Measurements from ENCODE around the gene TARS1. TPM values are rescaled to one million over a fixed set of nuclear protein-coding genes. Genes with fewer than 3 reads are reported as not detected.

TARS1 gene
- total and polyA plus RNA-seq, 7 donors, result 50.8 to 152 (median 66.3) TPM

GRCh38 chr5:33410221-33410620 is 30.5 kb upstream of the TARS1 start:
- TF ChIP-seq CTCF (IDR thresholded peaks at IDR 0.05), result no peak
- Histone ChIP-seq H3K27ac (no peak overlapping the region), H3K4me3 (no peak overlapping the region), H3K27me3 (ENCODE audit: insufficient read depth in 3 of 3, low read length in 2 of 3) (peaks cover 0 to 2% (median 0%) of the 10 kb centered on the region in 3 donors), H3K36me3 (ENCODE audit: insufficient read depth in 1 of 2, low read depth in 1 of 2) (no peaks in the 10 kb centered on the region), H3K4me1 (no peaks in the 10 kb centered on the region), H3K9me3 (no peaks in the 10 kb centered on the region)
- intact Hi-C loops (cut with DNase I), result no loop called here
- 63 to 75% (median 73%) methylated on average over 1 of the region's 1 CpG for WGBS, 3 donors
- DNase-seq (no peak), ATAC-seq (no peak)

DNA sequence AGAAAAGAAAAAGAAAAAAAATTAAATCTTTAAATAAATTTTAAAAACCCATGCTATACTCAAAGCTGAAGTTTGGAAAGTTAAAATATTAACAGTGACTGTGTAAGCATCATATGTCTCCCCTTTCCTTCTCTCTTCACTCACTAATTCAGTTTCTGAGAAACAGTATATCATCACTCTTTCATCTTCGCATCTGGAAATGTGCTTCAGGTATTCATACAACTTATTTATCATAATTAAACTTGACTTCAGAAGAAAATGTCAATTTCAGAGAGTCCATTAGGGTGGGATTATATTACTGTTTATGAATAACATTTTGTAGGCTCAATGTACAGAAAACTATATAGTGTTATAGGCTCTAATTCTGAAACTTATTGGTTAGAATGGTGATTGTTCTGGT is 29.3 kb upstream of the TARS1 start:
- DNase-seq (no peak), ATAC-seq (no peak)
- H3K9me3 ChIP-seq, result no peaks in the 10 kb centered on the region
- WGBS, 3 donors, result 89 to 90% (median 89%) methylated on average over 1 of the region's 1 CpG
- H3K4me3 ChIP-seq, result no peak overlapping the region
- no peak for TF ChIP-seq CTCF (IDR thresholded peaks at IDR 0.05)
- no peak overlapping the region for H3K27ac ChIP-seq
- no peaks in the 10 kb centered on the region for H3K4me1 ChIP-seq
- H3K27me3 ChIP-seq (ENCODE audit: insufficient read depth in 3 of 3, low read length in 2 of 3), result peaks cover 0 to 2% (median 0%) of the 10 kb centered on the region in 3 donors
- no peaks in the 10 kb centered on the region for H3K36me3 ChIP-seq (ENCODE audit: insufficient read depth in 1 of 2, low read depth in 1 of 2)
- intact Hi-C loops (cut with DNase I), result no loop called here

DNA sequence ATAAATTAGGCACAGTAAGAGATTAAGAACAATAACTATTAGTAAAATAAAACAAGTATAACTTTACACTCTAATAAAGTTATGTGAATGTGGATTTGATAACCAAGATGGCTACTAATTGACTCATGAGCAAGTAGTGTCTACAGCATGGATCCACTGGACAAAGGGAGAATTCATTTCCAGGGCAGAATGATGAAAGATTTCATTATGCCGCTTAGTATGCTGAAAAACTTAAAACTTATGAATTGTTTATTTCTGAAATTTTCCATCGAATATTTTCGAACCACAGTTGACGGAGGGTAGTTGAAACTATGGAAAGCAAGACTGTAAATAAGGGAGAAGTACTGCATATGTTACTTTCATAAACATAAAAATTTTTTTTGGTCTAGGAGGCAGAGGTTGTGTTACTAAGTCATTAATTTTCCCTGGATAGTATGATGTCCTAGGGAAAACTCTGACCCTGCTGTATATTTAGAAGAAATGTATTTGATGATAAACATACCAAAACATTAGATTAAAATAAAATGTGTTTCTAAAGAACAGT is 24.9 kb upstream of the TARS1 start:
- Histone ChIP-seq H3K36me3 (ENCODE audit: insufficient read depth in 1 of 2, low read depth in 1 of 2) (no peaks in the 10 kb centered on the region), H3K27ac (no peak overlapping the region), H3K27me3 (ENCODE audit: insufficient read depth in 3 of 3, low read length in 2 of 3) (no peaks in the 10 kb centered on the region), H3K9me3 (no peaks in the 10 kb centered on the region), H3K4me3 (no peak overlapping the region), H3K4me1 (no peaks in the 10 kb centered on the region)
- no peak for TF ChIP-seq CTCF (IDR thresholded peaks at IDR 0.05)
- no peak for DNase-seq
- intact Hi-C loops (cut with DNase I), result no loop called here
- ATAC-seq, result no peak
- 85 to 91% (median 88%) methylated on average over 4 of the region's 4 CpGs for WGBS, 3 donors

- TF ChIP-seq CTCF (IDR thresholded peaks at IDR 0.05), result no peak
- ATAC-seq, result no peak
- Histone ChIP-seq H3K27ac (no peak overlapping the region), H3K9me3 (no peaks in the 10 kb centered on the region), H3K36me3 (ENCODE audit: insufficient read depth in 1 of 2, low read depth in 1 of 2) (no peaks in the 10 kb centered on the region), H3K27me3 (ENCODE audit: insufficient read depth in 3 of 3, low read length in 2 of 3) (no peaks in the 10 kb centered on the region), H3K4me1 (no peaks in the 10 kb centered on the region), H3K4me3 (no peak overlapping the region)
- intact Hi-C loops (cut with DNase I), result no loop called here
- DNase-seq, result no peak
Observed at GRCh38 chr5:33417632-33418031, 23.1 kb upstream of the TARS1 start.

- H3K36me3 ChIP-seq (ENCODE audit: insufficient read depth in 1 of 2, low read depth in 1 of 2), result no peaks in the 10 kb centered on the region
- no peak overlapping the region for H3K27ac ChIP-seq
- no peaks in the 10 kb centered on the region for H3K4me1 ChIP-seq
- no peak for TF ChIP-seq CTCF (IDR thresholded peaks at IDR 0.05)
- H3K4me3 ChIP-seq, result no peak overlapping the region
- no peak for DNase-seq
- ATAC-seq, result no peak
- intact Hi-C loops (cut with DNase I), result no loop called here
- no peaks in the 10 kb centered on the region for H3K9me3 ChIP-seq
- 77 to 87% (median 77%) methylated on average over 5 of the region's 5 CpGs for WGBS, 3 donors
- H3K27me3 ChIP-seq (ENCODE audit: insufficient read depth in 3 of 3, low read length in 2 of 3), result no peaks in the 10 kb centered on the region
Observed at GRCh38 chr5:33420946-33421345, 19.8 kb upstream of the TARS1 start.

Measured in psoas muscle (tissue), 8 donors.